SK-N-SH (cell line): ENCODE measurements around the gene ASMTL.

Source experiments
- CHD2 ChIP-seq: fragments of 150-350 bp; IDR thresholded peaks from 2 replicates; pipeline ENCODE4 v1.6.1; 2018; ENCODE audit warnings: low read length; ENCODE audit not compliant: partially characterized antibody
- CTCF ChIP-seq: fragments of 200-600 bp; sonication (generic); IDR thresholded peaks from 2 replicates; pipeline ENCODE4 v1.6.1; 2017; ENCODE audit warnings: antibody characterized with exemption, mild to moderate bottlenecking, moderate library complexity
- EP300 ChIP-seq, 2 experiments: IDR thresholded peaks; 2 replicates each; pipeline versions ENCODE4 v1.4.0 to v1.6.1; 2012; ENCODE audit warnings: borderline replicate concordance in 1 of 2, low read depth in 1 of 2, low read length in 1 of 2
- EZH2phosphoT487 ChIP-seq: fragments of 200-600 bp; sonication (generic); IDR thresholded peaks from 2 replicates; pipeline ENCODE4 v1.6.1; 2017; ENCODE audit warnings: low read depth, mixed run types, mild to moderate bottlenecking, antibody characterized with exemption, moderate library complexity, borderline replicate concordance
- FOXJ3 ChIP-seq: sonication (generic); formaldehyde crosslinking; IDR thresholded peaks from 2 replicates; pipeline ENCODE4 v1.5.1; 2020; ENCODE audit warnings: mild to moderate bottlenecking, missing genetic modification reagents
- FOXM1 ChIP-seq: IDR thresholded peaks from 2 replicates; pipeline ENCODE4 v1.4.0; 2012; ENCODE audit warnings: low read depth, mild to moderate bottlenecking
- JUND ChIP-seq: IDR thresholded peaks from 2 replicates; pipeline ENCODE4 v1.4.0; 2012
- MEF2A ChIP-seq: IDR thresholded peaks from 2 replicates; pipeline ENCODE4 v1.4.0; 2012; ENCODE audit warnings: low read depth, borderline replicate concordance
- RCOR1 ChIP-seq: fragments of 150-350 bp; IDR thresholded peaks from 2 replicates; pipeline ENCODE4 v1.6.1; 2017; ENCODE audit warnings: antibody characterized with exemption, low read length
- REST ChIP-seq: IDR thresholded peaks from 2 replicates; pipeline ENCODE4 v1.6.1; 2012; ENCODE audit warnings: mild to moderate bottlenecking, low read depth, low read length, moderate library complexity
- RFX5 ChIP-seq: IDR thresholded peaks from 2 replicates; pipeline ENCODE4 v1.6.1; 2012; ENCODE audit warnings: mild to moderate bottlenecking, improper control_type of control experiment, low read length
- TAF1 ChIP-seq: IDR thresholded peaks from 2 replicates; pipeline ENCODE4 v1.6.1; 2012; ENCODE audit warnings: low read depth, mild to moderate bottlenecking, low read length, moderate library complexity, borderline replicate concordance
- TCF12 ChIP-seq: IDR thresholded peaks from 2 replicates; pipeline ENCODE4 v1.4.0; 2012
- YY1 ChIP-seq: IDR thresholded peaks from 2 replicates; pipeline ENCODE4 v1.4.0; 2012; ENCODE audit warnings: low read depth, mild to moderate bottlenecking

DNA sequence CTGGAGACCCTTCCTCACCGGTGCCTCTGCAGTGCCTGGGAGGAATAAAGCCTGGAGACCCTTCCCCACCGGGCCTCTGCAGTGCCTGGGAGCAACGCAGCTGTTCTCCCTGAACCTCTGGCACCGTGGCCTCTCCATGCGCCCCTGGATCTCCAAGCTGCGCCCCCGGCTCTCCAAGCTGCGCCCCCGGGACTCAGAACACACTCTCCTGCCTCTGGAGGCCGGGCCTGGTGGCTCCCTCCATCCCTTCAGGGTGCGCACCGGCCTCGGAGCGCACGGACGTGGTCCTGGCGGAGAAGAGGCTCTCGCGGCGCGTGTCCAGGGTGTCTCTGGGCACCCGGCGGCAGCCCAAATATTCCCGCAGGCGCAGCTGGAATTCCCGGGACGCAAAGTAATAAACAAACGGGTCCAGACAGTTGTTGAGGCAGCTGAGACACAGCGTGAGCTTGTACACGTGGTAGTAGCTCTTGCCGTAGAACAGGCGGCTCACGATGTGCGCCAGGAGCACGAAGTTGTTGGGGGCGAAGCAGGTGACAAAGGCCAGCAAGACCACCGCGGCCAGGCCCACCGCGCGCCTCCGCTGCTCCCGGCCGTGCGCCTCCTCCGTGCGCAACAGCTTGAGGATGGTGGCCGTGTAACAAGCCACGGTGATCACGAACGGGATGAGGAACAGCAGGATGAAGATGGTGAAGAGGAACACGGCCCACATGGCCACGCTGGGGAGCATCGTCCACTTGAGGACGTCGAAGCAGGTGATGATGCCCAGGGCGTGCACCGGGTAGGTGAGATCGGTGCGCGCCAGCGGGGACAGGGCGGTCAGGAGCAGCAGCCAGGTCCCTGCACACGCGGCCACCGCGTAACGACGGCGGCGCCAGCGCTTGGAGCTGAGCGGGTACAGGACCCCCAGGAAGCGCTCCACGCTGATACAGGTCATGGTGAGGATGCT, 12.8 kb upstream of the ASMTL start:
- TF ChIP-seq CTCF, result no peak
- no peak for TF ChIP-seq EP300 (IDR thresholded peaks at IDR 0.05; ENCODE audit: borderline replicate concordance in 1 of 2, low read depth in 1 of 2, low read length in 1 of 2)
- no peak for TF ChIP-seq RCOR1
- no peak for TF ChIP-seq TCF12
- no peak for TF ChIP-seq FOXM1
- TF ChIP-seq MEF2A, result no peak
- no peak for TF ChIP-seq RFX5
- no peak for TF ChIP-seq TAF1
- no peak for TF ChIP-seq FOXJ3 (CRISPR knock-in tag)
- no peak for TF ChIP-seq JUND
- no peak for TF ChIP-seq CHD2
- no peak for TF ChIP-seq REST
- TF ChIP-seq EZH2phosphoT487, result no peak
- no peak for TF ChIP-seq YY1
